HG02884 (cell line): Measurements from ENCODE around the gene NOP9.
A peak's percentile ranks its signal among the peaks of the same experiment; 100 is the strongest.

ENCODE experiments used
- ATAC-seq: cut with Tn5 transposase; IDR thresholded peaks from one replicate; pipeline ENCODE4 v1.9.1; 2021; ENCODE audit warnings: mild to moderate bottlenecking, moderate library complexity; ENCODE audit not compliant: unreplicated experiment

Gene NOP9

DNA sequence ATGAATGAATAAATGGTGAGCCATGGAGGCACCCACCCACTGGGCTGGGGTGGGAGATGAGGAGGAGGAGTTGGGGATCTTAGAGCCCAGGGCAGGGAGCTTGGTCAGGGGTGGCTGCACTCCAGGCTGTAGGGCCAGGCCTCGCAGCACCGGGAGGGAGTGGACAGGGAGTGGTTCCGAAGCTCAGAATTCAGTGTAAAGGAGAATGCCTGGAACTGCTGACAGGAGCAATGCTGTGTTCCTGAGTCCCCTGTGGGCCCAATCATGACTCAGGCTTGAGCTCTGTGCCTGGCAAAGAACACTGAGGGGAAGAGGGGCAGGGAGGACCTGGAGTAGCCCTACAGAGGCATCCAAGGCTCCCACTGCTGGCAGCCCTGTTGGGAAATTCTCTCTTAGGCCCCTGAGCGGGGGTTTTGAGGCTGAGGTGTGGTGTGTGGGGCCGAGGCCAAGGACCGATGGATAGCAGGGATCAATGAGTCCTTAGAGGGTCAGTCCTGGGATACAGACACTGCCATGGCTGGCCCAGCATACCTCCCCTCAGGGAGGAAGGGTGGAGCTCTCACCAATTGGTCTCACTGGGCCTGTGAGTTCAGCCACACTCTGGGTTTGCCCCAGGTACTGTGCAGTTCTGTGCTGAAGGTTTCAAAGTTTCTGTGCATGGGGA lies 18.7 kb upstream of the NOP9 start:
- ATAC-seq: no peak

DNA sequence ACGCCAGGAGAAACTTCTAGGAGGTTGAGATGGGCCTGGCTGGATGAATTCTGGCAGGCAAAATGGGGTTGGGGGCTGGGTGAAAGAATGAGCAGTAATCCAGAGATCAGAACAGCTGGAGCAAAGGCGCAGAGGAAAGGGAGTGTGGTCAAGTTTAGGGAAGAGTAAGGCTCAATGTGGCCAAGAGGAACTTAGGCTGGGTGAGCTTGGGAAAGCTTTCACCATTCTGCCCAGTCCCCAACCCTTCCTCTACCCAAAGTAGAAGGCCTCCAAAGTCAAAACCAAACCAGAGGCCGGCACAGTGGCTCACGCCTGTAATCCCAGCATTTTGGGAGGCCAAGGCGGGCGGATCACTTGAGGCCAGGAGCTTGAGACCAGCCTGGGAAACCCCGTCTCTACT lies 18.0 kb upstream of the NOP9 start:
- ATAC-seq: no peak

DNA sequence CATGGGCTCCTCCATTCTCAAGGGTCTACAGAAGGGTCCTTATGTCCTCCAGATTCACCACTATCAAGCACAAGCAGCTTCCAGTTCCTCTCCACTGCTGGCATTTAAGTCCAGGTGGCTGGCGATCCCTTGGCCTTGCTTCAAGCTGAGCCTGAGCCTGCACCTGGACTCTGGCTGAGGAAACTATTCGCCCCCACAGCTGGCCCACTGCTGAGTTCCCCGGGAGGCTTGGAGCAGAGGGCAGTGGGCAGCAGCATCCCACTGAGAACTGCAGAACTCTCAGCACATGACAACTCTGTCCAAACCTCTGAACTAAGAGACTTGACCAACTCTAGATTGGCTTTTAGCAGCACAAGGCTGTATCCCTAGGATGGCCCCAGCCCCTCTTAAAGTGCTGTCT lies 16.9 kb upstream of the NOP9 start:
- no peak for ATAC-seq

DNA sequence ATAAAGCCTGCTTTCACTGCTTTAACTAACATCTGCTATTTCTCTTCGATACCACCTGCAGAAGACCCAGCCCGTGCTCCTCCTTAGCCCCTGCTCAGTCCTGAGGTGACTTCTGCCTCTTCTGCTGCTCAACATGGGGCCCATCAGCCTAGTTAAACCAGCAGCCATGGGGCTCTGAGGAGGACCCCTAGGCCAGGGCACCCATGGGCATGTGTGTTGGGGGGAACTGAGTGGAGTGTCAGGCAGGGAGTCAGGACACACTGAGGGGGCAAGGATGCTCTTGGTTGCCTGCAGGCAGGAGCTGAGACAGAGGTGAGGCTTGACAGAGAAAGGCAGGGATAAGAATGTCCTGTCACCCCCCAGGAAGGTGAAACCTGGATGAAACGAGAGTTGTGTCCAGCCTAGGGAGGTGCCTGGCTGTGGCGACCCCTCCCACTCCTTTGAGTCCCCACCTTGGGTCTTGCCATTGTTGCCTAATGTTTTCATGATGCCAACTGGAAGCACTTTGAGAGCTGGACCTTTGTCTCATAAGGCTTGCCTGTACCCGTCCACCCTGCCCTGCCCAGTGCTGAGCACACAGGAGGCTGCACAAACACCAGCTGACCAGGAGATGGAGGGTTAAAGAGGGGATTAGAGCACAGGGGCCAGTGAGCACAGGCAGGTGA lies 15.7 kb upstream of the NOP9 start:
- no peak for ATAC-seq

DNA sequence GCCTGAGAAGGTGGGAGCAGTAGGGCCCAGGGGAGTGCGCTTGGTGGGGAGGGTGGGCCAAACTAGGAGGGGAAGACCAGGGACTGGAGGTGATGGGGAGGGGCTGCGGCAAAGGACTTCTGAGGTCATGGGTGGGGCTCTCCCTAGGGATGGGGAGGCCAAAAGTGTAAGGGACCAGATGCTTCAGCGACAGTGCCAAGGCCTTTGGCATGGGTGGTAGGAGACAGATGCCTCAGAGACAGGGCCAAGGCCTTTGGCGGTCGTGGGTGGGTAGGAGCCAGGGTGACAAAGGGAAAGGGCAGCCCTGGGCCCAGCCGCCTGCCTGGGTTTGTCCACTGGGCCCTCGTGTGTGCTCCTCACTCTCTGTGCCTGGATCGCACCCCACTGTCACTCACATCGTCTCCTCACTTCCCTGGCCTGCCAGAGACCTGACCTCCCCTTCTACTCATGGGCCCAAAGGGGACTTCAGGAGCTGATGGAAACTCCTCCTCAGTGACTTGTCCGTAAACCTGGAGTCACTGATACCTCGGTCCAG lies 15.1 kb upstream of the NOP9 start:
- no peak for ATAC-seq

DNA sequence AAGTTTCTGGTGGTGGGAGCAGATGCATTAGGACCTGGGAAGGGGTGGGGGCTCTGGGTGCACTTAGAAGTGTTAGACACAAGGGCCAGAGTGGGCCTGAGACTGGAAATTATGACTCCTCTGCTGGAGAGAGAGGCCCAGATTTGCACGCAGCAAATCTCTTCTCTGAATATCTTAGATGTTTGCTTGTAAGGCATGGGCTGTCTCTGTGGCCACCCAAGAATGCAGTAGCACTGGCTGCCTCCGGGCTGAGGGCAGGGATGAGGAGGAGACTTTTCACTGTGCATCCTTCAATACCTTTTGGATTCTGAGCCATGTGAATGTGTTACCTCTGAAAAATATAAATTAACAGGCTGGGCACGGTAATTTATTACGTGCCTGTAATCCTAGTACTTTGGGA lies 14.3 kb upstream of the NOP9 start:
- ATAC-seq: no peak

DNA sequence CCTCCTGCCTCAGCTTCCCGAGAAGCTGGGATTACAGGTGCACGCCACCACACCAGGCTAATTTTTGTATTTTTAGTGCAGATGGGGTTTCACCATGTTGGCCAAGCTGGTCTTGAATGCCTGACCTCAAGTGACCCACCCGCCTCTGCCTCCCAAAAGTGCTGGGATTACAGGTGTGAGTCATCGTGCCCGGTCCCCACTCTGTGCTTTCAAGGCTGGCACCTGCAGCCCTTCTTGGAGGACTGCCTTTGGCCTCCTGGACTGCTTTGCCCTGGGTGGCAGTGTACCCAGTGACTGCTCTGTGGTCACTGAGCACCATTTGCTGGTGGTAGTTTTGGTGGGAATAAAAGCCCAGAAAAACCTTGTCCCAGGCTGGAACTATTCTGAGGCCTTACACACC lies 12.7 kb upstream of the NOP9 start:
- no peak for ATAC-seq

DNA sequence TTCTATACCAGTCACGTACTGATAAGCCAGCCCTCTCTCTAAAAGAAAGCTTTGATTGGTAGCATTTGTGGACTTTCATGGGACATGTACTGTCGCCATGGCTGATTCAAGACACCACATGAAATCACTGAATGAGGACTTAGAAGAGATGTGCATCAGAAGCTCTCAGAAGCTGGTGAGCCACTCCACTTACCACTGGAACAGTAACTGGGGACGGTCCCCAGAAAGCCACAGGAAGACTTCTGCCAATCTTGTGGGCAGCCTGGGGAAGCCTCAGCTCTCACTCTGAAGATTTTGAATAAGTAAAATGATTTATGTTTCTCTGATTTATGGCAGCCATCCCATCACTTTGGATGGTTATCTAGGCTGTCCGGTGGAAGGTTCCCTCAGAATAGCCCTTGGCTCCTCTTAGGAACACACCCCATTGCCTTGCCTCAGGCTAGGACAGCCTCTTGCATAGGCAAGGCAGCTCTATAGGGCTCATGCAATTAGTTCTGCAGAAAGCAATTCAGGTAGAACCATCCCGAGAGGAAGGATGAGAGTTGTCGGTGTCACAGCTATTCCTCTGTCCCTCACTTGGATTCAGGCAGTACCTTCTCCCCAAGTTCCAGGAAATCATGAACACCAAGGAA lies 9.9 kb upstream of the NOP9 start:
- ATAC-seq: no peak

DNA sequence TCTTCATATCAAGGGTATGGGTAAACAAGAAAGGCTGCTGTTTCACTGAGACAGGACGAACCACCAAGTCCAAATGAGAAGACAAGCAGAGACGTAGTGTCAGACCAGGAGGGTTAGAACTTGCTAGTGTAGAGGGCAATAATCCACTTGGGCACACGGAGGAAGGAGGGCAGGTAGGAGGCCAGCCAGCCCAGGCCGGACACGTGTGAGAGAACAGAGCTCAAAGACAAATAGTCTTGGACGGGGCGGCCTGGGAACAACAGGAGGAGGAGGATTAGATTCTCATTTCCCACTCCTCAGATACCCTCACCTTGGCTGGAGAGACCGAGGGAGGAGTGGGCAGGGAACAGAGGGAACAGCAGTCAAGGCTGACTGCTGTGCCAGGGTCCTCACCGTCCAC lies 8.9 kb upstream of the NOP9 start:
- no peak for ATAC-seq

DNA sequence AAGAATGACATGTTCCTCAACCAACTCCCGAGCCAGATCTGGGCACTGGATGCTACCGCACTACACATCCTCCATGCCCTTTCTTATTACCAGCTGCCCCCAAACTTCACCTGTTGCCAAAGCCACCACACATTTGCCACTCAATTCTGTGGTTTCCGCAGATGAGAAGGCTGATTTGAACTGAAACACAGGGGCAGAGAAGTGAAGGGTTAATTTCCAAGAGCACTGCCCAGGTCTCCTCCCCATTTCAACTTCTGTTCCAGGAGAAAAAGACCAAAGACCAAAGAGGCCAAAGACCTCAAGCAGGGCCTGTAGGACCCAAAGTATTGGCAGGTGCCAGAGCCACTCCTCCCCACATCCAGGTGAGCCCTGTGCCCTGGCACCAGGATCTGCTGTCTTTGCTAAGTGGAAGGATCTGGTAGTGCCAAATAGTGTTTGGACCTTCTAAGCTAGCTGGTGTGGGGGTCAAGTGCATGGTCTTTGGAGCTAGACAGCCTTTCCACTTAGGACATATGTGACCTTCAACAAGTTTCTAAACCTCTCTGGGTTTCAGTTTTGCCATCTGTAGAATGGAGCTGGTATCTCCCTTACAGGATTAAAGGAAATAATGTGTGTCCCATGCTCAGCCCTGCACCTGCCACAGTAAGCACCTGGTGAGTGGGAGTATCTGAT lies 8.1 kb upstream of the NOP9 start:
- no peak for ATAC-seq

DNA sequence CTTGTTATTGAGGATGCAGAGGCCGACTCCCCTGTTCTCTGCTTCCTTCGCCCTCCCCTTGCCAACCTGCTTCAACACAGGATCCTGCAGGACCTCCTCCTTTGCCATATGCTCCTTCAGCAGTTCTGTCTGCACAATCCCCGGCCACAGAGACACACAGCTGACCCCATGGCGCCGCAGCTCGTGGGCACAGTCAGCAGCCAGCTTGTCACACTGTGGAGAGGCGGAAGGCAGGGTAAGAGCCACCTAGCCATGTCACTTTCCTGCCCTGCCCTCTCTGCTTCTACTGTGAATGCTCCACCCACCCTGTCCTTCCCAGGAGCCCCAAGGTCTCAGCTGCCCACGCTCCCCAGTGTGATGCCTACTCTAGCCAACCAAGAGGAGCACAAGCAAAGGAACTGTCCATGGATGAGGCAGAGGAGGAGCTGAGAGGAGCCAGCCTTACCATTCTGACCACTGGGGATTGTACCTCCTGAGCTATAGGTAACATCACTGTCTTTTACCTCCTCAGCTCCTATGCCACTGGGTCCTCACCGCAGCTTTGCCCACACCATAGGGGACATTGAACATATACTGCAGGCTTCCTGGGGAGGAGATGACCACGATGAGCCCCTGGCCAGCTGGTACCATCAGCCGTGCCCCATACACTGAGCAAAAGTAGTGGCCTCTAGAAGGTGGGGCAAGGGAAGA lies 7.4 kb upstream of the NOP9 start:
- no peak for ATAC-seq

DNA sequence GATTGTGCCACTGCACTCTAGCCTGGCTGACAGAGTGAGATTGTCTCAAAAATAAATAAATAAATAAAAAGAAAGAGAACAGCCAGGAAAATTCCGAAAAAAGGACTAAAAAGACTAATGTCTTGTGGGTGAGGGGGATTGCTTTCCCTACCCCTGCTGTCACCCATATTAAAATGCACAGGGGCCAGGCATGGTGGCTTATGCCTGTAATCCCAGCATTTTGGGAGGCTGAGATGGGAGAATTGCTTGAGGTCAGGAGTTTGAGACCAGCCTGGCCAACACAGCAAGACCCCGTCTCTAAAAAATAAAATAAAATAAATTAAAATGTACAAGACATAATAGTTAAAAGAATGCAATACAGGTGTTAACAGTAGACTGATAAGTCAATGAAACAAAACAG lies 6.1 kb upstream of the NOP9 start:
- no peak for ATAC-seq

DNA sequence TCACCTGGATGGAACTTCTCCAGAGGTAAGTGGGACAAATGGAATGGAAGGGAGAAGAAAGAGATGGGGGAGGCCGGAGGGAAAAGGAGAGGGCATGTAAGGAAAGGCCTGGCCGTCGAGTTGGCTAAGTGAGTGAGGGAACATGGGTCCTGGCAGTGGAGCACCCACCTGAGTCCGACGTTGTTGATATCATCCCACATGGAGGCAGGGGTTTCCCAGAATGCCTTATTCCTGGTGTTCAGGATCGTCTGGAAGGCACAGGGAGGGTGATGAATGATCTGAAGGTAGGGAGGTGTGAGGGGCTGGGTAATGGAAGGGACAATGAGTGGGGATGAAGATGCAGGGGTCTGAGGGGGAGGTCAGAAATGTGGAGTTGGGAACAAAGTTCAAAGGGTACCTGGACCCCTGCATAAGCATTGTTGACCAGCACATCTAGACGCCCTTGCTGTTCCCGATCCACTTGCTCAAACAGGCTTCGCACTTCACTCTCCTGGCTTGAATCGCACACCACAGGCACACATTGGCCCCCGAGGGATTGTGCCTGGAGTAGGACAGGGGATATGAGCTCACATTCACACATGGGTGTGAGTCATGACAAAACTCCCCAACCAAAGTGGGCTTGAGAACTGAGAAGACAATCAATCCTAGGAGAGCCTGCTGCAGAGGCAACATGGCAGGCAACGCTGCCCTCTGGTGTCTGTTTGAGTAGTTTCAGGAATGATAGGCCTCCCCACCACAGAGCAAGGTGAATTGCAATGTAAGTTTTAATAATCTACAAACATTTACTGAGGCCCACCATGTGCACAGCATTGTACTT lies 3.1 kb upstream of the NOP9 start:
- peak; percentile 50 for ATAC-seq

DNA sequence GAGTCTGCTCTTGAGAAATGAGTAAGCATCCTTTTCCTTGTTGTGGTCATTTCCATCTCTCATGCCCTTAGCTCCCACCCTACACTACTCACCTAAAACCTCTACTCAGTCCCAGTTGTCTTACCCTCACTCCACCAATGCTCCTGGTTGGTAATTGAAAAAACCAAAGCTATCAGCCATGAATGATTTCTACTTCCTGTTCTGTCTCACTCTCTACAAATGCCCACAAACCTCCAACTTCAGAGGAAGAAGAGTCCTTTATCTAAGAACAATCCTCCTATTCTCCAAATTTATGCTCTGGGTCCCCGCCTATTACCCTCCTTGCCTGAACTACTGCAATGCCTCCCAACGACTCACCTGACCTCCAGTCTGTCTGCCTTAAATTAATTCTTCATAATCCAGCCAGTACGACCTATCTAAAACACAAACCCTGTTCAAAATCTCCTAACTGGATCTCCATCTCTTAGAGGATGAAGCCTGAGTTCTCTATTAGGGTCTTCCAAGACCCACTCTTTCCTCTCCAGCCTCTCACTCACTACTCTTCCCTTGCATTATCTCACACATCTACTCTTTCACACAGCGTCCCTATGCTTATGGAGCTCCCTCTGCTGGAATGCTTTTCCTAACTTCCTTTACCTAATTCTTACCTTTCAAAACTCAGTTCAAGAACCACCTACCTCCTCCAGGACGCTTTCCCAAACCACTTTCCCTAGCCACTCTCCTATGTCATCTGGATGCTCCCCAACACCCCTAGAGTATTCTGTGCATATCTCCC lies 2.3 kb upstream of the NOP9 start:
- peak; percentile 10 for ATAC-seq

DNA sequence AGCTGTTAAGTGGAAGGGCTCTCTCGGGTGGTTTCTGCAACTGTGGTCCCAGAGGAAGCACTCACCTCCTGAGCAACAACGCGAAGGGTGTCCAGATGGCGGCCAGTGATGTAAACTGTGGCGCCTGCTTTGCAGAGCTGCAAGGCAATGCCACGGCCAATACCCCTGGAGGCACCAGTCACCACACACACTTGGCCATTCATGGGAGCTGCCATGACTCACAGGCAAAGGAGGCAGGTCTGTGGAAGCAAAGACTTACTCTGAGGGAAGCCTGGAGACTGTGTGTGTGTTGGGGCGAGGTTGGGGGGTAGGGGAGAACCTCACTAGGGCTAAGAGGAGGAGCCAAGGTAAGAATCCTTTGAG lies 777 bp upstream of the NOP9 start:
- peak; percentile 5 for ATAC-seq

DNA sequence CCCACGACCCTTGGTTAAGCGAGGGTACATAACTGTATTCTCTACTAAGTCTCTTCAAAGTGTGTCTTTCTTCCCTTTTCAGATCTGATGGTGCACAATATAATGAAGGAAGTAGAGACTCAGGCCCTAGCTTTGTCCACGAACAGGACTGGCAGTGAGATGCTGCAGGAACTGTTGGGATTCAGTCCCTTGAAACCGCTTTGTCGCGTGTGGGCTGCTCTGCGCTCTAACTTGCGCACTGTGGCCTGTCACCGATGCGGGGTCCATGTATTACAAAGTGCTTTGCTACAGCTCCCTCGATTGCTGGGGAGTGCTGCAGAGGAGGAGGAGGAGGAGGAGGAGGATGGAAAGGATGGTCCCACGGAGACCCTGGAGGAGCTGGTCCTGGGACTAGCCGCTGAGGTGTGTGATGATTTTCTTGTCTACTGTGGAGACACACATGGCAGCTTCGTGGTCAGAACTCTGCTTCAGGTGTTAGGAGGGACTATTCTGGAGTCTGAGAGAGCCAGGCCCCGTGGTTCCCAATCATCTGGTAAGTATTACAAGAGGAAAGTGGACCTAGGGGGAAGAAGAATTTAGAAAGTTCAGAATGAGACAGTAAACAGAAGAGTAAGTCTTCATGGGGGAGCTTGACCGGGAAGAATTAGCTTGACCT lies 803 bp downstream of the NOP9 start:
- ATAC-seq: no peak

DNA sequence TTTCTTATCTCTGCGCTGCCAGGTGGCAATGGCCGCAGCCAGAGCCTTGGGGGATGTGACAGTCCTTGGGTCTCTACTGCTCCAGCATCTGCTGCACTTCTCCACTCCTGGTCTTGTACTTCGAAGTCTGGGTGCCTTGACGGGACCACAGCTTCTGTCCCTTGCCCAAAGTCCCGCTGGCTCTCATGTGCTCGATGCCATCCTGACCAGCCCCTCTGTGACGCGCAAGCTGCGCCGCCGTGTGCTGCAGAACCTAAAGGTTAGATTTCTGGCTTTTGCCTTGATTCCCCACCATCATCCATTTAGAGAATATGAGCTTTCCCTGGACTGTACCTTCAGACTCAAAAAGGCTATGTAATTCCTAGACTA lies 4.4 kb downstream of the NOP9 start:
- ATAC-seq: no peak

DNA sequence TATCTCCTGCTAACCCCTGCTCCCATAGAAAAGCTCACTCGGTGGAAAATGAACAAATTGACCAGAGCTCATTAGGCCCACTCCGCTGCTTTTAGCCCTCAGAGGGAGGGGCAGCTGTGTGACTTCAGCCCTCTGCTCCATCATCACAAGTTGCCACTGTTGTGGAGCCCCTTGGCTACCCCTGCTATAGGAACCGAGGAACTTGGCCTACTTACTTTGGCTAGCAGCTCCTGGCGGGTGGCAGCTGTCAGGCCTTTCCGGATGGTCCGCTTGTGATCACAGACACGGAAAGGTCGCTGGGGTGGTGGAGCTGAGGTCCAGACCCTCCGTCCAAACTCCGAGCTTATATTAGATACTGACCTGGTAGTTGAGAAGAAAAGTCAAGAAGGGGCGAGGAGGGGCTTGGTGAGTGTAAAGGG lies 7.5 kb downstream of the NOP9 start:
- ATAC-seq: no peak
